NK-92 (cell line): ENCODE measurements around the gene UFSP1.
"Not testable (repeated sequence)": the region's sequence is repeated elsewhere in the genome, so short reads cannot be mapped to it uniquely, and the experiment has no call there.

Experiments used
- DNase-seq: peaks from one replicate; lab custom pipeline; 2025; ENCODE audit not compliant: unreplicated experiment; lab: John Stamatoyannopoulos, UW

The UFSP1 gene

GRCh38 chr7:100888988-100889750, at the start of gene UFSP1:
Gene UFSP1 (minus strand): TSS chr7:100889715. CDS start chr7:100889271, 444 bp downstream.
- no peak for DNase-seq

DNA sequence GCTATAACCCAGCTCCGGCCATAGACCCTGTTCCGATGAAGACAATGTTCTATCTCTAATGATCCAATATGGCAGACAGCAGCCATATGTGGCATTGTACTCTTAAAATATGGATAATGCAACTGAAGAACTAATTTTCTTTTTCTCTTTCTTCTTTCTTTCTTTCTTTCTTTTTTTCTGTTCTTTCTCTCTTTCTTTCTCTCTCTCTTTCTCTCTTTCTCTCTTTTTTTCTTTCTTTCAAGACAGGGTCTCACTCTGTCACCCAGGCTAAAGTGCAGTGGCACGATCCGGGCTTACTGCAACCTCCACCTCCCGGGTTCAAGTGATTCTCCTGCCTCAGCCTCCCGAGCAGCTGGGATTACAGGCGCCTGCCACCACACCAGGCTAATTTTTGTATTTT, 46.7 kb upstream of the UFSP1 start:
- DNase-seq, result not testable (repeated sequence)

DNA sequence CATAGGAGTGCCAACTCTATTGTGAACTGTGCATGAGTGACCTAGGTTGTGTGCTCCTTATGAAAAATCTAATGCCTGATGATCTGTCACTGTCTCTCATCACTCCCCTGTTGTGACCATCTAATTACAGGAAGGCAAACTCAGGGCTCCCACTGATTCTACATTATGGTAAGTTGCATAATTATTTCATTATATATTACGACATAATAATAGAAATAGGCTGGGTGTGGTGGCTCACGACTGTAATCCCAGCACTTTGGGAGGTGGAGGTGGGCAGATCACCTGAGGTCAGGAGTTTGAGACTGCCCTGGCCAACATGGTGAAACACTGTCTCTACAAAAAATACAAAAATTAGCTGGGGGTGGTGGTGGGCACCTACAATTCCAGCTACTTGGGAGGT, 45.9 kb upstream of the UFSP1 start:
- not testable (repeated sequence) for DNase-seq

GRCh38 chr7:100933734-100934133, 44.2 kb upstream of the UFSP1 start:
- no peak for DNase-seq

- no peak for DNase-seq
Measured at GRCh38 chr7:100929808-100930174, 40.3 kb upstream of the UFSP1 start.

DNA sequence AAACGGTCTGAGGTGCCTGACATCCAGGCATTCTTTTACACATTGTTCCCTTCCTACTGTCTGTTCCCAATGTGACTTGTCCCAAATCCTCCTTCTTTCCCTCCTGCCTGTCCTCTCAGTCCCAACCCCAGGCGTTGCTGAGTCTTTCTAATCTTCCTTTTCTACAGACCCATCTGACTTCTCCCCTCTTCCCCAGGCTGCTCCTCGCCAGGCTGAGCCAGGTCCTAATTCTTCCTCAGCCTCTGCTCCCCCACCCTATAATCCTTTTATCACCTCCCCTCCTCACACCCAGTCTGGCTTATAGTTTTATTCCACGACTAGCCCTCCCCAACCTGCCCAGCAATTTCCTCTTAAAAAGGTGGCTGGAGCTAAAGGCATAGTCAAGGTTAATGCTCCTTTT, 34.1 kb upstream of the UFSP1 start:
- not testable (repeated sequence) for DNase-seq

GRCh38 chr7:100921039-100921438, 31.5 kb upstream of the UFSP1 start:
- DNase-seq, result no peak

DNA sequence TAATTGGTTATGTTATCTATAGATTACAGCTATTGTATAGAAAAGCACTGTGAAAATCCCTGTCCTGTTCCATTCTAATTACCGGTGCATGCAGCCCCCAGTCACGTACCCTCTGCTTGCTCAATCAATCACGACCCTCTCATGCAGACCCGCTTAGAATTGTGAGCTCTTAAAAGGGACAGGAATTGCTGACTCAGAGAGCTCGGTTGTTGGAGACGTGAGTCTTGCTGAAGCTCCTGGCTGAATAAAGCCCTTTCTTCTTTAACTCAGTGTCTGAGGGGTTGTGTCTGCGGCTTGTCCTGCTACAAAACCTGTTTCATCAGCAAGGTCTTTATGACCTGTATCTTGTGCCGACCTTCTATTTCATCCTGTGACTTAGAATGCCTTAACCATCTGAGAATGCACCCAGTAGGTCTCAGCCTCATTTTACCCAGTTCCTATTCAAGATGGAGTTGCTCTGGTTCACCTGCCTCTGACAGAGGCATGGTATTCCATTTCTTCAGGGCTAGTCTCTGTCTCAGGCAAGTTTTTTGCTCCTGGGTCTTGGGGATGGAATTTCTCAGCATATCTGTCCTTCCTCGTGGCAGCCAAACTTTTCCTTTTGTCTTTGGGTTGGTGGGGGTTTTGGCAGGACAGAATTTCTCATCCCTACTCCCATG, 30.4 kb upstream of the UFSP1 start:
- DNase-seq, result not testable (repeated sequence)

DNA sequence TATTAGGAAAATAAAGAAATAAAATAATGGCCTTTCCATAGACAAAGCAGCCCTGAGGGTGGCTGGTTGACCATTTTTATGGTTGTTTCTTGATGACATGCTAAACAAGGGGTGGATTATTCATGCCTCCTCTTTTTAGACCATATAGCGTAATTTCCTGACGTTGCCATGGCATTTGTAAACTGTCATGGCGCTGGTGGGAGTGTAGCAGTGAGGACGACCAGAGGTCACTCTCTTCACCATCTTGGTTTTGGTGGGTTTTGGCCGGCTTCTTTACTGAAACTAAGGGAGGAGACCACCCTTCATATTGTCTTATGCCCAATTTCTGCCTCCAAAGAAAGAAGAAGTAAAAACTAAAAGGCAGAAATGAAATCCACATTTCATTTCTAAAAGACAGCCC, 29.8 kb upstream of the UFSP1 start:
- not testable (repeated sequence) for DNase-seq

DNA sequence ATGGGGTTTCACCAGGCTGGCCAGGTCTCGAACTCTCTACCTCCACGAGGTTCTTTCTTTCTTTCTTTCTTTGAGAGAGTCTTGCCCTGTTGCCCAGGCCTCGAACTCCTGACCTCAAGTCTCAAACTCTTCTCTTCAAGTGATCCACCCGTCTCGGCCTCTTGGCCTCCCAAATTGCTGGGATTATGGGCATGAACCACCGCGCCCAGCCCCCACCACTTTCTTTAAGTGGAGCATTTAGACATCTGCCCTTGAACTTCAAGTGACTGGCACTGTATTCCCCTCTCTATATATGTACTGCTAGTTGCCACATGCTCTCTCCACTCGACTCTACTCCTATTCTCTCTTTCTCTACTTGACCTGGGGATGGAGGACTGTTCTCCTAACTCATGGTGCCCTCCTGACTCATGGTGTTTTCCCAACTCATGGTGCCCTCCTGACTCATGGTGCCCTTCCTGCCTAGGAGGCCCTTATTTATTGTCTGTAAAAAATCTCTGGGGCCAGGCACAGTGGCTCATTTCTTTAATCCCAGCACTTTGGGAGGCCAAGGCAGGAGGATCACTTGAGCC, 25.4 kb upstream of the UFSP1 start:
- DNase-seq, result no peak

DNA sequence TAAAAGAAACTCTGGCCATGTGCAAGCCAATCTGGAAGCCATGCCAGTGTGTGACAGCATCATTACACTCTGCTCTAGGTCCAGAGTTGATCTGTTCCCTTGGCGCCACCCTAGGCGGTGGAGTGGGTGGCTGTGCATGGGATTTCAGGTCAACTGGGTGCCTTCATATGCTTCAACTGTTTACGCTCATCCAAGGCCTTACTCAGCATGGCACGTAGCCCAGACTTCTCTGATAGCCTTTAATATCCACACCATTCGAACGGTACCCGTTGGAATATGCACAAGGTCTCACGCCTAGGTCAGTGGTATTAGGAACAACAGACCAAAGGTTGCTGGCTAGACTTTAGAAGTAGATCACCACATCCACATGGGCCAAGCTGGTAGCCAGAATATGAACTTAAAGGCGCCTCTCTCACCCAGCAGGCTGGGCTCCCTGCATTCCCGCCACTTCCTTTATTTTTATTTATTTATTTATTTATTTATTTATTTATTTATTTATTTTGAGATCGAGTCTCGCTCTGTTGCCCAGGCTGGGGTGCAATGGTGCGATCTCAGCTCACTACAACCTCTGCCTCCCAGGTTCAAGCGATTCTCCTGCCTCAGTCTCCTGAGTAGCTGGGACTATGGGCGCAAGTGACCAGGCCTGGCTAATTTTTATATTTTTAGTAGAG, 24.8 kb upstream of the UFSP1 start:
- no peak for DNase-seq

DNA sequence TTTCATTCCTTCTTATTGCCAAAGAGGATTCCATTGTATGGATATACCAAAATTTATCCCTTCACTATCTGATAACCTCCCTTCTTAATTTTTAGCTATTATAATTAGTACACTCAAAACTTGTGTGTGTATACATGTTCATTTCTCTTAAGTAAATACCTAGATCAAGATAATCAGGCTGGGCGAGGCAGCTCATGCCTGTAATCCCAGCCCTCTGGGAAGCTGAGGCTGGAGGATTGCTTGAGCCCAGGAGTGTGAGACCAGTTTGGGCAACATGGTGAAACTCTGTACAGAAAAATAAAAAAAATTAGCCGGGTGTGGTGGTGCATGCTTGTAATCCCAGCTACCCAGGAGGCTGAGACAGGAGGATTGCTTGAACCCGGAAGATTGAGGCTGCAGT, 22.0 kb upstream of the UFSP1 start:
- DNase-seq, result no peak

GRCh38 chr7:100910443-100910842, 20.9 kb upstream of the UFSP1 start:
- DNase-seq, result not testable (repeated sequence)

DNA sequence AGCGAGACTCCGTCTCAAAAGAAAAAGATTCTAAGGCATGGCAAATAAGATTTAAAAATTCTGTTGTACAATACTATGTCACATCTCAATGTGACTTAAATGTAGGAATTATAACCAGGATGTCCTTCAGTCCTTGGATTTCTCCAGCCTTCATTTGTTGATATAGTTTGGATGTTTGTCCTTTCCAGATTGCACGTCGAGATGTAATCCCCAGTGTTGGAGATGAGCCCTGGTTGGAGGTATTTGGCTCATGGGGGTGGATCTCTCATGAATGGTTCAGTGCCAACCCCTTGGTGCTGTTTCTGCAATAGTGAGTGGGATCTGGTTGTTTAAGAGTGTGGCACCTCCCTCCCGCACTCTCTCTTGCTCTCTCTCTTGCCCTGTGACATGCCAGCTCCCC, 19.0 kb upstream of the UFSP1 start:
- no peak for DNase-seq

DNA sequence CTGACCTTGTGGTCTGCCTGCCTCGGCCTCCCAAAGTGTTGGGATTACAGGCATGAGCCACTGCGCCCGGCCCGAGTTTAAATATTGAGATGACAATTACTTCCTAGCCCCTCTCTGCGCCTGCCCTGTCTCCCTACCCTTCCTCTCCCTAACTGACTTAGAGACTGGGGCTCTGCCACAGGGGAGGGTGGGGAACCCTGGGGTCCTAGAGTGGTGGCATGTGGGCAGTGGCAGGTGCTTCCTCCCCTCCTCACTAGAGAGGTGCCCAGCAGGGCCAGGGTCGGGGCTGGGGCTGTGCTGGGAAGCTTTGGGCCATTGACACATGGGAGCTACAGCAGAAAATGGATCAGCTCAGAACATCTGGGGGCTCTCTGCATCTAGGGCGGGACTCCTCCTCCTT, 13.1 kb upstream of the UFSP1 start:
- DNase-seq, result no peak

- DNase-seq, result no peak
Measured at GRCh38 chr7:100901921-100902332, 12.4 kb upstream of the UFSP1 start.

DNA sequence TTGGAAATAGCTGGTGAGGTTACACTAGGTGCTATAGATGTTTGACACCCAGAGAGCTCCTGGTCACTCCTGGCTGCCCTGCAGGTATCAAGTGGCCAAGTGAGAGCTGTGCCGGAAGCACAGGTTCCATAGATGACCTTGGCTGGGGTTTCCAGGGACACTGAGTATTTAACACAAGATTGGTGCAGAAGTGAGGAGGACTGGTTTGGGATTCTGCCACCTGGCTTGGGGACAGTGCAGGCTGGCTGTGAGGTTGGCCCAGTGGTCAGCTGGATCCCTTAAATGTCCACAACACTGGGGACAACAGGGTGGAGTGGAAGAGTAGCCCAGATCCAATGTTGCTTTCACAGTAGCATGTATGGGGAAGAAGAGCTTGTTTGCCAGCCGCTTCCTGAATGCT, 11.5 kb upstream of the UFSP1 start:
- DNase-seq, result no peak

- no peak for DNase-seq
Measured at GRCh38 chr7:100899432-100899831, 9.9 kb upstream of the UFSP1 start.

GRCh38 chr7:100897772-100898454, 8.4 kb upstream of the UFSP1 start:
- no peak for DNase-seq

GRCh38 chr7:100896732-100897608, 7.5 kb upstream of the UFSP1 start:
- DNase-seq, result no peak
